ENCODE measurements around the gene STAB2.

DNA sequence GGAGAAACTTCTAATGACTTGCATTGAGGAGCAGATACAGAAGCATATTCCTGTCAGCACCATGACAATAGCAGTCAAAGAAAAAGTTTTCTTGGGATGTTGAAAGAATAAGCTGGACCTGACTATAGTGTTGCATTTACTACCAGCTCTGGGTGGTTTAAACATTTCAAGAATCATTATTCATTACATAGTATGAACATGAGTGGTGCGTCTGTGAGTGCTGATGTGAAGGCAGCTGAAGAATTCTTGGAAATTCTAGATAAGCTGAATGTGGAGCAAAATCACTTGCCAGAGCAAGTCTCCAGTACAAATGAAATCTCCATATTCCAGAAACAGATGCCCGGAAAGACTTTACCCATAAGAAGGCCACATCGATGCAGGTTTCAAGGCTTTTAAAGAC is 45.0 kb upstream of the STAB2 start:
- TF ChIP-seq CTCF (IDR thresholded peaks at IDR 0.05; ENCODE audit: insufficient read depth, low read length, poor library complexity, severe bottlenecking), result no peak
- TF ChIP-seq EZH2phosphoT487 (conservative IDR thresholded peaks at IDR 0.05; ENCODE audit: low read length), result no peak

Data from SU-DHL-6 (cell line).